PFSK-1 (cell line): Measurements from ENCODE around the gene BABAM2.

Experiments
- FOXP2 ChIP-seq: optimal IDR thresholded peaks from 2 replicates; pipeline ENCODE3; 2011; ENCODE audit warnings: borderline replicate concordance, control low read depth, inconsistent platforms; ENCODE audit not compliant: insufficient read depth; ENCODE audit errors: extremely low read length, extremely low read depth
- POLR2AphosphoS5 ChIP-seq: IDR thresholded peaks from 2 replicates; pipeline ENCODE4 v1.6.1; 2012; ENCODE audit warnings: low read depth, mild to moderate bottlenecking, control low read depth, low read length, moderate library complexity
- SIN3A ChIP-seq: IDR thresholded peaks from 2 replicates; pipeline ENCODE4 v1.6.1; 2012; ENCODE audit warnings: mild to moderate bottlenecking, low read length, moderate library complexity, borderline replicate concordance; ENCODE audit not compliant: insufficient read depth
- TAF1 ChIP-seq: IDR thresholded peaks from 2 replicates; pipeline ENCODE4 v1.6.1; 2012; ENCODE audit warnings: low read length, control low read depth, borderline replicate concordance; ENCODE audit not compliant: insufficient read depth
- TF ChIP-seq, protein P1 (sequence below), 2 experiments: IDR thresholded peaks; 2 replicates each; pipeline versions ENCODE4 v1.6.1 to v1.8.0; 2011 to 2012; ENCODE audit warnings: low read depth in 2 of 2, low read length in 2 of 2, control low read depth in 1 of 2, inconsistent platforms in 1 of 2, mild to moderate bottlenecking in 1 of 2, moderate library complexity in 1 of 2; ENCODE audit not compliant: insufficient read depth in 1 of 2

The BABAM2 gene

DNA sequence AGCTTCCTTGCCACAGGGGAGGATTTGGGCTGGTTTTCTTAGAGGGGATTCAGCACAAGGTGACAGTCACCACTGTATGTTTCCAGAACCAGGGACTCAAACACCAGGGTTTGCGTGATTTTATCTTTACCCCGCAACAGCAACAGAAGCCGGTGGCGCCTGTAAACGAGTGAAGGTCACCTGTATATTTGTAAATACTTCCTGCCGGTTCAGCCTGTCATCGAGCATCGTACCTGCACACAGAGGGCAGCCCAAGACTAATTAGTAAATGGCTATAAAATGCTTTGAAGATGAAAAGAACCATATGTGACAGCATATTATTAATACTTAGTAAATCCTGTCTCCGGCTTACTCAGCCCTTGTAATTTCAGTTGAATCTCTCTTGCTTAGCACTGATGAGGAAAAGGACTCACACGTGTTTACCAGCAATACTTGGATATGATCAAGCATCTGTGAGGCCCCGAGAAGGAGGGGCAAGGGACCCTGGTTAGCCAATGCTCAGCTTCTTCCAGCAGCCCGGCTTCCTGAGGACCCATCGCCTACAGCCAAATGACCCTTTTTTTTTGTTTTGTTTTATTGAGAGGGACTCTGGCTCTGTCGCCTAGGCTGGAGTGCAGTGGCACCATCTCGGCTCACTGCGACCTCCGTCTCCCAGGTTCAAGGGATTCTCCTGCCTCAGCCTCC, 450.8 kb downstream of the BABAM2 start:
- no peak for TF ChIP-seq FOXP2
- no peak for TF ChIP-seq TAF1
- TF ChIP-seq POLR2AphosphoS5 = no peak
- TF ChIP-seq SIN3A = no peak
- TF ChIP-seq, protein P1, sequence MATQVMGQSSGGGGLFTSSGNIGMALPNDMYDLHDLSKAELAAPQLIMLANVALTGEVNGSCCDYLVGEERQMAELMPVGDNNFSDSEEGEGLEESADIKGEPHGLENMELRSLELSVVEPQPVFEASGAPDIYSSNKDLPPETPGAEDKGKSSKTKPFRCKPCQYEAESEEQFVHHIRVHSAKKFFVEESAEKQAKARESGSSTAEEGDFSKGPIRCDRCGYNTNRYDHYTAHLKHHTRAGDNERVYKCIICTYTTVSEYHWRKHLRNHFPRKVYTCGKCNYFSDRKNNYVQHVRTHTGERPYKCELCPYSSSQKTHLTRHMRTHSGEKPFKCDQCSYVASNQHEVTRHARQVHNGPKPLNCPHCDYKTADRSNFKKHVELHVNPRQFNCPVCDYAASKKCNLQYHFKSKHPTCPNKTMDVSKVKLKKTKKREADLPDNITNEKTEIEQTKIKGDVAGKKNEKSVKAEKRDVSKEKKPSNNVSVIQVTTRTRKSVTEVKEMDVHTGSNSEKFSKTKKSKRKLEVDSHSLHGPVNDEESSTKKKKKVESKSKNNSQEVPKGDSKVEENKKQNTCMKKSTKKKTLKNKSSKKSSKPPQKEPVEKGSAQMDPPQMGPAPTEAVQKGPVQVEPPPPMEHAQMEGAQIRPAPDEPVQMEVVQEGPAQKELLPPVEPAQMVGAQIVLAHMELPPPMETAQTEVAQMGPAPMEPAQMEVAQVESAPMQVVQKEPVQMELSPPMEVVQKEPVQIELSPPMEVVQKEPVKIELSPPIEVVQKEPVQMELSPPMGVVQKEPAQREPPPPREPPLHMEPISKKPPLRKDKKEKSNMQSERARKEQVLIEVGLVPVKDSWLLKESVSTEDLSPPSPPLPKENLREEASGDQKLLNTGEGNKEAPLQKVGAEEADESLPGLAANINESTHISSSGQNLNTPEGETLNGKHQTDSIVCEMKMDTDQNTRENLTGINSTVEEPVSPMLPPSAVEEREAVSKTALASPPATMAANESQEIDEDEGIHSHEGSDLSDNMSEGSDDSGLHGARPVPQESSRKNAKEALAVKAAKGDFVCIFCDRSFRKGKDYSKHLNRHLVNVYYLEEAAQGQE (IDR thresholded peaks at IDR 0.05; ENCODE audit: insufficient read depth in 1 of 2, low read depth in 2 of 2, low read length in 2 of 2) = no peak

DNA sequence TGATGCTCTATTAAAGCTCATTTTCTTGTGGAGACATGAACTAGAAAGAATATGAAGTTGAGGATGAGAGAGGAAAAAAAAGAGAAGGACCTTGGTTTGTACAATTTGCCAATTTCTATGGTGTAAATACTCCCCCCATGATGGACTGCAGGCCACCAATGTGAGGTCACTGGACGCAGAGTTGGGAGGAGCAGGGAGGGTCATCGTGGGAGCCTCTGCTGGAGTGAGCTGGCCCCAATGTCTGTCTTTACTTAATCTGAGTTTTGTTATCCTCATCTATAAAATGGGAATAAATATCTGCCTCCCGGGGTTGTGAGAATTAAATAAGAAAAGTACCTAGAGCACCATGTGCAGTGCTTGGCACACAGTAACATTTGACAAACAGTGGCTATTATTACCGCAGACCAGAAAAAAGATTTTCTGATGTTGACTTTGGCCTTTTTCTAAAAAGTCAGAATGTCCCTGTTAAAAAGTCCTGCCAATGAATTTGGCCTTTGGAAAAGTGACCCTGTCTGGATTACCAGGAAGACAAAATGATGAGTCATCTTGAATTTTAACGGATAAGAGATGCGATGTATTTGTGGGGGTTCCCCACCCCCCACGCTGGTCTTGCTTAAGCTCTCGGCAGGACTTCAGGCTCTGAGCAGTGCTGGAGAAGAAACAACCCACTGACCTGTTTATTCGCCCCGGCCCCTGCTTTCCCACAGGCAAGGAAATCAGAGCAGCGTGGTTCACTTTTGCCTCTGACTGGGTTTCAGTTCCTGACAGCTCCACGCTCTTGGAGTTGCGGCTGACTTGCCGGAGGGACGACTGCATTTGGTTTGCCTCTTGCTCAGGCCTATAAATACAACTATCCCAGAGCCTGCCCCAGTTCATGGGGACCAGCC, 451.8 kb downstream of the BABAM2 start:
- TF ChIP-seq POLR2AphosphoS5 (no peak), SIN3A (no peak), FOXP2 (no peak), TAF1 (no peak)
- TF ChIP-seq, protein P1 (IDR thresholded peaks at IDR 0.05; ENCODE audit: insufficient read depth in 1 of 2, low read depth in 2 of 2, low read length in 2 of 2) = no peak

DNA sequence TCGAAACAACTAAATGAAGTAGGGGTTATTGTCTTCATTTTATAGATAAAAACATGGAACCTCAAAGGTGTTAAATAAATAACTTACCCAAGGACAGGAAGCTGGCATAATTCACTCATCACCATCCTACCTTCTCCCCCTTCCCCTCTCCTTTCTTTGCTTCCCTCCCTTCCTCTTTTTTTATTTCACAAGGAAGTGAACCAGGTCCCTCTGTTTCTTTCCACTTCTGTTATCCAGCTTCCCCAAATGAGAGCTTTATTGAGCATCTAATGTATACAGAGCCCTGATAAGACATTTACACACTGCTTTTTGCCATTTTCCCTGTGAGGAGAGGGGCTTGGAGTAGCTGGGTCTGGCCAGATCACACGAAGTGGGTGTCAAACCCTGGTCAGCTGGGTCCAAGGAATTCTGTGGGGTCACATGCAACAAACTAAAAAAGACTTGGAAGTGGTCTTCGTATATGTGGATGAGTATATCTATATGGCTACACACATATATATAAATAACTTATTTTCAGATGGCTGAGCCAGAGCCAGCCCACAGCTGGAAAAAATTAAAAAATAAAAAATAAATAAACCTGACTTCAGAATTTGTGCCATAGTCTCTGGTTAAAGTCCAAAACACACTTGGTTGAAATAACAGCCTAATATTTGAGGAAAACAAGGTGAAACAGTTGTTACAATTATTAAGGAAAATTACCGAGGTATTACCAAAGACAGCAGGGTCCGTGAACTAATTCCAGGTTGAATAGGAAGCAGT, 452.8 kb downstream of the BABAM2 start:
- TF ChIP-seq FOXP2 = no peak
- TF ChIP-seq POLR2AphosphoS5 = no peak
- TF ChIP-seq, protein P1 (IDR thresholded peaks at IDR 0.05; ENCODE audit: insufficient read depth in 1 of 2, low read depth in 2 of 2, low read length in 2 of 2) = no peak
- TF ChIP-seq TAF1 = no peak
- TF ChIP-seq SIN3A = no peak

DNA sequence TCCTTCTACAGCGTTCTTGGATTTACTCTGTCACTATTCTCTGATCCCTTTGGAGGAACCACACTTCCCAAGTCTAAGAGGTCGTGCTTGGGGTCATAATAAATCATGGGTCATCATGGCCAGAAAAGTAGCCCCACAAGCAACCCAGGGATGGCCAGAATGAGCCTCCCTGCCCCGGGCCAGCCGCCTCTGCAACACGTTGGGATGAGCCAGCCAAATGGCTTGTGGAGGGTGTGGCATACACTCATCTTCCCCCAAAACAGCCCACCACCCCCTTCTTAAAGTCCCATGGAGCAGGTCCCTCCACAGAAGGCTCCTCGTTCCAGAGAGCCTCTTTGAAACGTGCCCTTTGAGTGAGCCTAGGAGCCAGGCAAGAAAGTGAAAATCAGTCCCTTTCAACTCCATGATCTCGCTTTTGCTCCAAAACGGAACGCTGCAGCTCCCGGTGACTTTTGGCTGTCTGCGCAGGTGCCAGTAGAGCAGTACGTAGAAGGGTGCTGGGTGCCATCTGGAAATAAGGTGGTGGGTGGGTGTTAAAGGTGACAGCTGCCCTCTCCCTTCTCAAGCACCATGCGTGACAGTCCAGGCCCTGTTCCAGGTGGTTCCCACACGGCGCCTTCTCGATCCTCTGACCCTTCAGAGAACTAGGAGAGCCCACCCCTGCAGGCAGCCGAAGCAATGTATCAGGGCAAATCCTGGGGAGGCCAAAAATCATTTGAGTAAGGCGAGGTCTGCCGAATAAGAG, 453.6 kb downstream of the BABAM2 start:
- TF ChIP-seq TAF1 (no peak), POLR2AphosphoS5 (no peak), SIN3A (no peak), FOXP2 (no peak)
- TF ChIP-seq, protein P1 (IDR thresholded peaks at IDR 0.05; ENCODE audit: insufficient read depth in 1 of 2, low read depth in 2 of 2, low read length in 2 of 2) = no peak
